SKM-1 treated with dmso at 0.1 percent for 144 hours (cell line): ENCODE measurements around the gene HOXA3.
A peak's percentile ranks its signal among the peaks of the same experiment; 100 is the strongest.

ENCODE experiments used
- DNase-seq: peaks from one replicate; lab custom pipeline; 2025; ENCODE audit not compliant: unreplicated experiment; lab: John Stamatoyannopoulos, UW

The HOXA3 gene

DNA sequence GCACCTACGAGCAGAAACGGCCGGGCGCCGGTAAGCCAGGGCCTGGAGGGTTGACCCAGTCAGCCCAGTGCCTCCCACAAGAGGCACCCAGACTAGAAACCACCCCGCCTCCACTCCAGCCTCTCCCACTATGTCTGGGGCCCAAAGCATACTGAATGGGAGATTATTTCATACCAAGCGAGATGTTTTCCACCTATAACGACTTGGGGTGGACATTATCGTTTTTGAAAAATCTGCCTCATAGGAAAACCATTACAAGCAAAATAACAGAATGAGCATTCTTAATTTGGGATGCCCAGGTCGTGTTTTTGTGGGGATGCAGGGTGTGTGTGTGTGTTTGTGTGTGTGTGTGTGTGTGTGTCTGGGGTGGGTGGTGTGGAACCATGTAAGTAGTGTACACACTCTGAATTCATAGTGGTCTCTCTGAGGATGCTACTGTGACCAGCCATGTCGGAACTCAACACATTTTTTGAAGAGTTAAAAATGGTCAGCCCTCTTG is 6.4 kb downstream of the HOXA3 start:
- DNase-seq, result no peak

DNA sequence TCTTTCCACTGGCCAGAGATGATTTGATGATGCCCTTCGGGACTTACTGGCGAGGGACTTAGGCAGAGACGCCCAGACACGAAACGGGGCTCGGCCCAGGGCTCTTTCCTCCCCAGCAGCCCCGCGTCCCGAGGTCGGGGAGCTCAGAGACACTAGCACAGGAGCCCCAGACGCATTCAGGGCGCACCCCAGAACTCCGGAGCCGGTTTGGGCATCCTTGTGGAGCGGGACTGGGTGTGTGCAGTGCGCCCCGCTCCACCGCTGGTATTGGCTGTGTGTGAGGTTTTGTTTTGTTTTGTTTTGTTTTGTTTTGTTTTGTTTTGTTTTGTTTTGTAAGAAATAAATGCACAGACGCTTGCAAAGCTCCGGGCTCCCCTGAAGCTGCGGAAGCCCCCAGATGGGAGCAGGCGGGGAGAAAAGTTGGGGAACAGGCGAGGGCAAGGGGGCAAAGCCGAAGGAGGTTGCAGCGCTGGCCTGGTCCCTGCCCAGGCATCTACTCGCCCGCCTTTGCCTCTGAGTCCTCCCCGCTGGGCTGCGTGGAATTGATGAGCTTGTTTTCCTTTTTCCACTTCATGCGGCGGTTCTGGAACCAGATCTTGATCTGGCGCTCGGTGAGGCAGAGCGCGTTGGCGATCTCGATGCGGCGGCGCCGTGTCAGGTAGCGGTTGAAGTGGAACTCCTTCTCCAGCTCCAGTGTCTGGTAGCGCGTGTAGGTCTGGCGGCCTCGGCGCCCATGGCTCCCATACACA is 7.0 kb downstream of the HOXA3 start:
- no peak for DNase-seq

DNA sequence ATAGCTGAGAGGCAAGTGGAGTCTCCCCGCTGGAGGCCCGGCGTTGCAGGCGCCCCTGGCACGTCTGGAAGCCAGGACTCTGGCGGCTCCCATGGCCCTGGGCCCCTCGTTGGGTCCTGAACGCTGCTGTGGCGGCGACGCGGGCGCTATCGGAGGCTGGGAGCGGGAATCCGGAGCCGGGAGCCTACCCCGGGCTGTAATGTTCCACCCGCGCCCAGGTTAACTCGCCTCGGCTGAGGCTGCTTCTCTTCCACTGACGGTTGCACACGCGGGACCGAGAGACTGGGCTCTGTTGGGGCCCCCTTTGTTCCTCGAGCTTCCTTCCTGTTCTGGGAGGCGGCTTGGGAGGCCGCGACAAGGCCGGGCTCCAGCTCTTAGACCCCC is 7.6 kb downstream of the HOXA3 start:
- no peak for DNase-seq

DNA sequence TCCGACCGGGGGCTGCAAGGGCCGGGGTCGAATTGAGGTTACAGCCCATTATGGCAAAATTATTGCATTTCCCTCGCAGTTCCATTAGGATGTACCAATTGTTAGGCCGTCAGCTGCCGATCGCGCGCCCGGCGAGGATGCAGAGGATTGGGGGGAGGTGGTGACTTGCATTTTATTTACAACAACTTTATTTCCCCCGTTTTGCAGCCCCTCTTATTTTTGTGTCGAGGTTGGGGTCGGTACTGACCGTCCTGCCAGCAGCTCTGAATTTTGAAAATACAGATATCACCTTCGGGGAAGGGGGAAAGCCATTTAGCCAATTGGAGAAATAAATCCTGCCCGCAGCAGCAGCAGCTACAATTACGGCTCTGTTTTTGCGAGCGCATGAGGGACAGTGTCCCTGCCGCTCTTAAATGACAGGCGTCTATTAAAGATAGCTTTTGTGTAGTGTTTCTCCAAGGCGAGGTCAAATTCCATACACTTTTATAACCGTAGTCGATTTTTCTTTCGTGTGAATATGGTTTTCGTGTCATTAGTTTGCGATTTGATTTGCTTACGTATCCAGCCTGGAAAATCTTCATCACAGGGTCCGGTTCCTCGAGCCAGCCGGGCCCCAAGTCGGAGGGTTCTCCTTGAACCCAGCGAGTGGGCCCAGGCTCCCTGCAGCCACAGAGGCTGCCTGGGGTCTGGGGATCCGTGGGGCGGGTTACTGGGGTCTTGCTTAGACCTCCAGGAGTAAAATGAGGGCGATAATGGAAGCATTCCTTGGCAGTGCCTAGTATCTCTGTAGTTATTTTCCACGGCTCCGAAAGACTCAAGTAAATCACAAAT is 8.2 kb downstream of the HOXA3 start:
- DNase-seq, result no peak

DNA sequence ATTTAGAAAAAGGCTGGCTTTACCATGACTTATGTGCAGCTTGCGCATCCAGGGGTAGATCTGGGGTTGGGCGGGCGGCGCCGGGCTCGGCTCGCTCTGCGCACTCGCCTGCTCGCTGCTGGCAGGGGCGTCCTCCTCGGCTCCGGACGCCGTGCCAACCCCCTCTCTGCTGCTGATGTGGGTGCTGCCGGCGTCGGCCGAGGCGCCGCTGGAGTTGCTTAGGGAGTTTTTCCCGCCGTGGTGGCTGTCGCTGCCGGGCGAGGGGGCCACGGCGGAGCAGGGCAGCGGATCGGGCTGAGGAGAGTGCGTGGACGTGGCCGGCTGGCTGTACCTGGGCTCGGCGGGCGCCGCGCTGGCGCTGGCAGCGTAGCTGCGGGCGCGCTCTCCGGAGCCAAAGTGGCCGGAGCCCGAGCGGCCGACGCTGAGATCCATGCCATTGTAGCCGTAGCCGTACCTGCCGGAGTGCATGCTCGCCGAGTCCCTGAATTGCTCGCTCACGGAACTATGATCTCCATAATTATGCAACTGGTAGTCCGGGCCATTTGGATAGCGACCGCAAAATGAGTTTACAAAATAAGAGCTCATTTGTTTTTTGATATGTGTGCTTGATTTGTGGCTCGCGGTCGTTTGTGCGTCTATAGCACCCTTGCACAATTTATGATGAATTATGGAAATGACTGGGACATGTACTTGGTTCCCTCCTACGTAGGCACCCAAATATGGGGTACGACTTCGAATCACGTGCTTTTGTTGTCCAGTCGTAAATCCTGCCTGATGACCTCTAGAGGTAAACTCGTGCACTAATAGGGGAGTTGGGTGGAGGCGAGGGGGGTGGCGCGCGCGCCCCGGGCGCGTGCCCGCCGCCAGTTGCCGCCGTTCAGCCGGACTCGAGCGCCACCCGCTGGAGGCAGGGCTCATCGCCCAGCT is 9.1 kb downstream of the HOXA3 start, which contains the start of gene HOXA5:
Gene HOXA5, minus strand, starts transcription at position 659 of the 927 bp plus-strand sequence. Its CDS starts 74 bp downstream, at position 585.
- no peak for DNase-seq

DNA sequence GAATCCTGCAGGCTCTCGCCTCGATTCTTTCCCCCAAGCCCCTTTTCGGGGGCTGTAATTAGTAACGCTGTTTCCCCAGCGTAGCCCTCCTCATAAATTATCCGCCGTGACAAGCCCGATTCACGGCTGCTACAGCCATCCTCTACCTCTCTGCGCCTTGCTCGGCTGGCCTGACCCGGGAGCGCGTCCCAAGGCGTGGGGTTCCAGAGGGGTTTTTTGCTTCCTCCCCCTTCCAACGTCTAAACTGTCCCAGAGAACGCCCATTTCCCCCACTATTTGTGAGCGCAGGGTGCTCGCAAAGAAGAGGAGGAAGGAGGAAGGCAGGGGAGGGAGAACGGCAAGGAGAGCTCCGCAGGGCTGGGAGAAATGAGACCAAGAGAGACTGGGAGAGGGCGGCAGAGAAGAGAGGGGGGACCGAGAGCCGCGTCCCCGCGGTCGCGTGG is 9.8 kb downstream of the HOXA3 start:
- no peak for DNase-seq

DNA sequence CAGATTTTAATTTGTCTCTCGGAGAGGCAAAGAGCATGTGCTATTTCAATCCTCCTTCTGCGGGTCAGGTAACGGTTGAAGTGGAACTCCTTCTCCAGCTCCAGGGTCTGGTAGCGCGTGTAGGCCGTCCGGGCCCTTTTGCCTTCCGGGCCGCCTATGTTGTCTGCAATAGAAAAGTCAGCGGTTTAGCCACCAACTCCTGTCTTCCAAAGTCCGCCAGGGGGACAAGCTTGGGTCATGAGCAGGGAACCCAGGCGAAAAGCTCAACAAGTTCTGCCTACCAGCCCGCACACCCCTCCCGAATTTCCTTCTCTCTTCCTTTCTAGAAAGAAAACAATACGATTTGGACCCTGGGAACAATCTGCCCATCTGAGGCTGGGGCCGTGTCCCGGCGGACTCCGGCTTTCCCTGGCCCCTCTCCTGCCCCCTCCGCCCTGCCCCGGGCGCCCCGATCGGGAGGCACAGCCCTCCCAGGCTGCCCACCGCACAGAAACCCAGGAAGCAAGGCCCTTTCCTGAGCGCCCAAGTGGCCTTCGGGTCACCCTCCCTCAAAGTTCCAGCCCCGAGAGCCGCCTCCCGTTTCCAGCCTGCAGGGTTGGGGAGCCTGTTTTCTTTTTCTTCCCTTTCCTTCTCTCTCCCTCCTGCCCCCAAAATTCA is 10.3 kb downstream of the HOXA3 start:
- no peak for DNase-seq

DNA sequence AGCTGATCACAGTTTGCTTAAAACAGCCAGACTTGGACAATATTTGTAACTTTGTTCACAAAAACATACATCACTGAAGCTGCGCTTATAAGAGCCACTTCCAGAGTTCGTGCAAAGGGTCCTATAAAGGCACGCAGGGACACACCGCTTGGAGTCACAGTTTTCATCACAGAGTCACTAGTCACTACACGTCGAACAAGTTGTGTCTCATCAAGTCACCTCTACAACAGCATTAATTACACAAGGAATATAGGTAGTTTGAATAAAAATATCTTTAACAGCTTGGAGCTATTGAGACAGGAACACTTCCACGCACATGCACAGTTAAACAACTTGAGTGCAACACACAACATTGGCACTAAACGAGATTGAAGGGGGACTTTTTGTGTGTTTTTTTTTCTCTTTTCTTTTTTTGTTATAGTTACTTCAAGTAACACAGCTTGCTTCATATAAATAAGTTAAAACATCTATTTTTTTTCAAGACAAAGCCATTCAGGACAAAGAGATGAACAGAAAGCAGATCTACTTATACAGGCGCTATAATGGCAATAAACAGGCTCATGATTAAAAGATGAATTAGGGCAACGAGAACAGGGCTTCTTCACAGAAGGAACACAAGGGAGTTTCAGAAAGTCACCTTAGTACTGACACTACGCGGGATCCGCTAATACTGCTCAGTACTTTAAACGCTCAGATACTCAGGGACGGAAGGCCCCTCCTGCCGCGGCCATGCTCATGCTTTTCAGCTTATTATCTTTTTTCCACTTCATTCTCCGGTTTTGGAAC is 11.1 kb downstream of the HOXA3 start:
- DNase-seq, result no peak

DNA sequence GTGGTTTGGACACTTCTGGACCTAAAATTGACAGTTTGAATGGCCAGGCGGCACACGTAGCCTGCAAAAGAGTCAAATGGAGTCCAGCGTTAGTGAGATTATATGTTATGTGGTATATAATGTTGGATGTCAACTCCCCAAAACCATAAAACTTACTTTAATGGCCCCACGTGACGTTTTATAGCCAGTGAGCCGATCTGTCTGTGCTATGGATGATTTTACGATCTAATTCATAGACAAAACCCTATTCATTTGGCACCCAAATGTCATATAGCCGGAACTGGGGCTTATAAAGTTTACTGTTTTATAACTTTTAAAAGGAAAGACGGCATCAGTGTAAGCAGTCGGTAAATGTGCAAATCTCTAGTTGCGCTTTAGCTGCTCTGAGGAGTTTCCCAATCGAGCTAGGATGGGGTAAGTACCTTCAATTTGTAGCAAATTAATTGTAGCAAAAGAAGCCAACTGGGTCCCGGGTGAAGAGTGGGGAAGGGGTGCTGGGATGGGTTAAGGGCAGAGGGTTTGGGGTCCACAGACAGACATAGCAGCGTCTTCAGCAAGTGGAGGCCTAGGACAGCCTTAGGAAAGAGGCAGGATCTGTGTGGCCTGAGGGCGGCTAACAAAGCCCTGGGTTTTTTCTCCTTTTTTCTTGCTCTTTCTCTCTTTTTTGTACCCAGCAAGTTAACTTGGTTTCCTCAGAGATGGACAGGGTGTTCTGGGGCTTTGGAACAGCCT is 12.1 kb downstream of the HOXA3 start:
- DNase-seq, result no peak

DNA sequence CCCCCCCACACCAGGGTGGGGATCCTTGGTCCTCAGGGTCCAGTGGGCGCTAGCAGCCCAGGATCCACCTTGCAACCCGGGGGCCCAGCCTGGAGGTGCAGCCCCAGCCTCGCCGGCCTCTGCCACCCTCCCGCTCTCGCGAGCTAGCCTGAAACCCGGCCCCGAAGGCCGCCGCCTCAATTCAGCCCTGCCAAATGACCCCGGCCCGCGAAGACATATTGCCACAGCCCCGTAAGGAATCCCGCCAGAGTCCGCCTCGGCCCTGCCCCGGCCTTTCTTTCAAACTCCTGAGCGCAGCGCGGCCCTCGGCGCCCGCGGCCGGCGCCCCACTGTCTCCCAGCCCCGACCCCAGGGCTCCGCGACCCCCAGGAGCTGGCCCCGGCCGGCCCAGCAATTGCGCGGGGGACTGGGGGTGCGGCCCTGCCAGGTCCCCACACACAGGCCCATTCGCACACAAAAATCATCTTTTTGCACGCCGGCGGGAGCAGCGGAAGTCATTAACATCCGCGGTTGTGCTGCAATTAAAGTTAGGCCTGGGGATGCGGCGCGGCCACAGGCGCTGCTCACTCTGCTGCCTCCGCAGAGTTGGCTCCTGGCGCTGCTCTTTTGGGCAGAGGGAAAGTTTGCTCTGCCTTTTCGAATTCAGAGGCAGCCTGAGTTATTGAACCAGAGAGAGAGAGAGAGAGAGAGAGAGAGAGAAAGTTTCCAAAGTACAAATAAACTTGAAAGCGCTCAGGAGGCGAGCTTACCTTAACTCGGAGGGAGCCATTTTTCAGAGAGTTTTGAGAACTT is 12.9 kb downstream of the HOXA3 start:
- DNase-seq, result no peak

DNA sequence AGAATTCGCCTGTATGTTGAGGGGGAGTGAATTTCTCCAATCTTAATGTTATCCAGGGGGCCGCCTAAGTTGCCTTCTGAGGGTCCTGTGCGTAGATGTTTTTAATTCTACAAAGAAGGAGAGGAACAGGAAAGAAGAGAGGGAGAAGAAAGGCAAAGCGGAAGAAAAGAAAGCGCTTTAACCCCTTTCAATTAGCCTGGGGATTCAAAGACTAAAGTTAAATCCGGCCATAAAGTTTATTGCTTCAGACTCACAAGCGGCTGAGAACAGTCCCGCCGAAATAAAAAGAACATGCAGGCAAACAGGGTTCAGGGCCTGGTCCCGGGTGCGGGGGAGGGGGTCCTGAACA is 13.4 kb downstream of the HOXA3 start:
- no peak for DNase-seq

DNA sequence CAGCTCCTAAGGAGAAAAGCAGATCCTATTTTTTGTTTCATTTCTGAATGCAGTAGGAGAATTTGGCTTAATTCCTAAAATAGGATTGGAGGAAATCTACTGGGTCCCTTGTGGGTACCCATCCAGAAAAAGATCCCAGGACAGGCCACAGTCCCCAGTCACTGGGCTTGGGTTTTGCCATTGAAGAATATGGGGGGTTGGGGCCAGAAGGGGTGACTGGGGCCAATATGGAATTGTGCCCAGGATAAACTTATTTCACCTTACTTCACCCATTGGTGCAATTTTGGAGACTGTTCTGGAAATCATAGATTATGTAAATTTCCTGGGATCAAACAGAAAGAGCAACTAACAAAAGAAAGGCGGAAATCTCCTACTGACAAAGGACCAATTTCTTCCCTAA is 13.9 kb downstream of the HOXA3 start:
- no peak for DNase-seq

DNA sequence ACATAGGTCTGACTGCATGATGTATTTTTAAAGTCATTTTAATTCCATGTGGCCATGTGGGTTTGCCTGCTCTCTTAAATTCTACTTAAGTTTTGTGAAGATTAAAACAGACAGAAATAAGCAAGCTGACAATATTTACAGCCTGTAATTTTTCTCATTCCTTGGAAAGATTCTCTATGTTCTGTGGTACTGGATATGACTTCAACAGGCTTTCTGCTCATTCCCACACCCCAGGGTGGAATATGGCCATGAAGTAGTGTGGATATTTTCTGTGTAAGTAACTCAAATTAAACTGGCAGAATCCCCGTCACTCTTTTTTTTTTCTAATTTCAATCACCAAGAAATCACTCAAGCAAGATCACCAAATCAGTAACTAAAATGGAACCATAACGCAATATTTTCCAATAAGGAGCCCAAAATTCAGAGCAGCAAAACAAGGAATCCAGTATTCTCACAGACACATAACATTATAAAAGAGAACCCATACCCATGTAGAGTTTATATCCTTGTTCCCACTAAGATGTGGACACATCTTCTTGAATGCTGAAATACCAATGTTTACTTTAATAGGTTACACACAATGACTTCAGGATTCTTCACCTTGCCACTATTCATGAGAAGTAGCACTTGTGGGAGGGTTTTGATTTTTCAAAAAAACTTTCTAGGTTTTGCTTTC is 14.6 kb downstream of the HOXA3 start:
- DNase-seq, result no peak

DNA sequence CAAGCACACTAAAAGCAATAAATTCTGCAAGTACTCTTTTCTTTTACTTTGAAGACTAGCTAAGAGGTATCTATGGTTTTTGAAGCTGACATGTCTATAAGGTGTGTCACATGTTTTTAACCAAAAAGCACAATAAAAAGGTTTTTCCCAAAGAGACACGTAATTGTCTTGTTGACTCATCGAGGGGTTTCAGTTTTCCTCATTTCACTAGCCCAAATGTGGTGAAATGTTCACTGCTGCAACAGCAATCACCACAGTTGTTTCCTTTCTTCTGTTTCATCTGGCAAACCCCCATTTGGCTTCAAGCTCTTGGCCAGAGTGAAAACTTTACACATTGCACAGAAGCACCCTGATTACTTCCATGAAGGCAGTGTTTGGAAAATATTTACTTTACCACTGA is 18.0 kb downstream of the HOXA3 start:
- peak; percentile 53 for DNase-seq

DNA sequence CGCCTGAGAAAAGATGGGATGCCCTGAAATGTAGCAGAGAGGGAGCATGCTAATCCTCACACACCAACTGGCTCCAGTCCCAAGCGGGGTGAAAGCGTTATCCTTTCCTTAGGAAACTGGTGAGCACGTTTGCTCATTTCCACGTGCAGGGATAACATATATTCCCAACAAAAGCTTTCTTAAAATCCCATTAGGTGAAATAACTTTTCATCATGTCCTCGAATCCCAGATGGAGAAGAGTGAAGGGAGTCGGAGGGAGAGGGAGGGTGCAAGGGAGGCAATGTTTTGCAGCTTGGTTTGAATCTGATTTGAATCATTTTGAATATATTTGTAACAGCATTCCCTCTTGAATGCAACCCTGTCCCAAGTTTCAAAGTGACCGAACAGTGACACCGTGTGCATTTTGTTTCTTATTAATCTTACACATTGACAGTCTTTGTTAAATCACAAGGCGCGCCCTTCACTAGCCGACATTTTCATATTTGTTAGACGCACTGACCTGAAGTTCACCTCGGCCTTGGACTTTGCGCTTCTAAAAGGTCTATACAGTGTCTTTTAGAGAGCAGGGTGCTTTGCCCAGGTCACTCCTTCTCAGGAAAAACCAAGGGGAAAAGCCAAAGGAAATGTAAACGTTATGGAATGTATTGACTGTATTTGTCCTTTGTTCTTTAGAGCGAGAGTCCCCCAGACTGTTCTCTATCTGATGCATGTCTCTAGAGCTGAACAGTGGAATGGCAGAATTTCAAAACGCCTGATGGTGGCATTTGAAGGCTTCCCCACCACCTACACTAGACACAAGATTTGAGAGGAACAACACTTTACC is 18.8 kb downstream of the HOXA3 start:
- no peak for DNase-seq

DNA sequence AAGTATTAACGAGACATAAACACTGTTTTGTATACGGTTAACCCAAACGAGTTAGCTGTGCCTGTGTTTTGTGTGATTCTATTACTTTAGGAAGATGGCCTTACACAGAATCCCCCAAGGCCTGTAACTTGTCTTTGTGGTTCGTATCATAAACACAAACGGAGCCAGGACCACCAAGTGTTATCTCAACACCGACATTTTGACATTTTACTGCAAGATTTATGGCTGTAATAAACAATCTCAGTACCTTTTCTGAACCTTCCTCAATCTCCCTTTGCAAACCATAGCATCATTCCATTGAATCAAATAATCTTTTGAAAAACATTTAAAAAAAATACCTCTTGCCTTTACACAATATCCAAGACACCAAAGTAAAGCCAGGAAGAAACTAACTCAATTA is 19.4 kb downstream of the HOXA3 start:
- DNase-seq, result no peak

DNA sequence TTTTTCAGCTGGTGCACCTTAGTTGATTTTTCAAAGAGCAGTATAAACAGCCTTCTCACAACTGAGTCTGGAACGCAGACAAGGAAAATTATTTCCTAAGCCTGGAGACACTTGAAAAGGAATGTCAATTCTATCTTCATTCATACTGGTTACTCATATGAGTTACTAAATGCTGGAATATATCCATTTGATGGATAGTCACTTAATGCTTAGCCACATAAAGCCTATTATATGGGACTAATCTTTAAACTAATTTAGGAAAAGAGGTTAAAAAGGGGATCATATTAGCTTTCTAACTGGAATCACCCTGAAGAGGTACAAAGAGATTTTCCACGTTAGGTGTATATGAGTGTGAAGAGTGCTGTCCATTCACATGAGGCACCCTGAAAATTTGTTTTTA is 20.2 kb downstream of the HOXA3 start:
- no peak for DNase-seq
